ENCODE data around the gene OPTN.
"Not testable (repeated sequence)": the region's sequence is repeated elsewhere in the genome, so short reads cannot be mapped to it uniquely, and the experiment has no call there.

Gene OPTN

GRCh38 chr10:13099666-13100348 lies at the start of gene OPTN:
Gene OPTN (plus strand): TSS chr10:13100163. CDS start chr10:13109123, 8,960 bp downstream.
- DNase-seq = peak; percentile 81

DNA sequence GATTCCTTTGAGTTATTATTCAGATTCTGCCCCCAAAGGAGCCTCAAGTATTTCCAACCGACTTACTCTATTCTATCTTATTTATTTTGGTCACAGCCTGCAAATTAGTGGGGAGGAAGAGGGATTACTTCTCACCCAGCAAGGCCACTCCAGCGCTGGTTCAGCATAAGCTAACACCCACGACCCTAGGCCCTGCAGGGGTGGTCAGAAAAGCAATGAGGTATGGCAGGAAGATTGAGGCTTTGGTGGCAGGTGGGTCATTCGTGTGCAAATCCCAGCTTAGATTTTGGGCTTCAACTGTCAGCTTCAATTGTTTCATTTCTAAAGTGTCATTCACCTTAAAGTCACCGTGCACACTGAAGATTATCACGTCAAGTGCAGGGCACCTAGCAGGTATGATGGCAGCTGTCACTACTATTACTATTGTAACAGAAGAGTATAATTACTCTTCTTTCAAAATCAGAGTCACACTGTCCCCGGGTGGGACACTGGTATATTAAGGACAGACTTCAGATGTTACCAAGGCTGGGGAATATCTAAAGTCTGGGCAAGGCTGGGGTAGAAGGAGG lies 48.8 kb upstream of the OPTN start:
- no peak for DNase-seq

DNA sequence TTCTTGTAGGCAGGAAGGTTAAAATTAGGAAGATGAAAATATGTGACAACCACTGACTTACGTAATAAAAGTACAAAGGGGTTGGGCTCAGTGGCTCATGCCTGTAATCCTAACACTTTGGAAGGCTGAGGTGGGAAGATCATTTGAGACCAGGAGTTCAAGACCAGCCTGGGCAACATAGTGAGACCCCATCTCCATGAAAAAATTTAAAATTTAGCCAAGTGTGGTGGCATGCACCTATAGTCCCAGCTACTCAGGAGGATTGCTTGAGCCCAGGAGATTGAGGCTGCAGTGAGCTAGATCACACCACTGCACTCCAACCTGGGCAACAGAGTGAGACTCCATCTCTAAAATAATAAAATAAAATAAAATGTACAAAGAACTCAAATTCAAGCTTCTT lies 46.8 kb upstream of the OPTN start:
- not testable (repeated sequence) for DNase-seq

- no peak for DNase-seq
Observed at GRCh38 chr10:13053794-13054462, 46.0 kb upstream of the OPTN start.

DNA sequence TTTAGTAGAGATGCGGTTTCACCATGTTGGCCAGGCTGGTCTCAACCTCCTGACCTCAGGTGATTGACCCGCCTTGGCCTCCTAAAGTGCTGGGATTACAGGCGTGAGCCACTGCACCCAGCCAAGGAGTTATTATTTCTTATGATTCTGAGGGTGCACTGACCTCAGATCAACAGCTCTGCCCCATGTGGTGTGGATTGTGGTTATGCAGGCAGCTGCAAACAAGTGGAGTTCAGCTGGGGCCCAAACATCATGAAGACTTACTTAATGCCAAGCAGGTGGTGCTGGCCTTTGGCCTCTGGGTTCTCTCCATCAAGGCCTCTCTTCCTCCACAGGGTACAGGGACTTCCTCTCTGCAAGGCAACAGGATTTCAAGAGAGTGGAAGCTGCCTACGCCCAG lies 45.1 kb upstream of the OPTN start:
- DNase-seq = no peak

- DNase-seq = no peak
Observed at GRCh38 chr10:13056456-13057077, 43.4 kb upstream of the OPTN start.

GRCh38 chr10:13062803-13063202 lies 37.2 kb upstream of the OPTN start:
- no peak for DNase-seq

DNA sequence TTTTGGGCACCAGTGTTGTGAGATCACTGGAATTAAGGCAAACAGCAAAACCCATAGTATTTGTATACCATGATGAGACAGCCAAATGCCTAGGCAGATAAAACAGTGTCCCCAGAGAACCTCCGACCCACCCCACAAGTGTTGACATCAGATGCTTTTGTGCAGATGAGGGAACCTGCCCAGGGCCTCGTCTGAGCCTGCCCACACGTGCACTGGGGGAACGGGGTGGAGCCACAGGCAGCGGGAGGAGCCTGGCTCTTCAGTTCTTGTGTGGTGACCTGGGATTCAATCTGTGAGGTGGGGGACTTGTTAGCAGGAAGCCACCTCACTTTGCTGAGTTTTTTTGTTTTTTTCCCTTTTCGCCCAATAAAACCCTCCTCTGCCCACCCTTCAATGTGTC lies 33.4 kb upstream of the OPTN start:
- no peak for DNase-seq

DNA sequence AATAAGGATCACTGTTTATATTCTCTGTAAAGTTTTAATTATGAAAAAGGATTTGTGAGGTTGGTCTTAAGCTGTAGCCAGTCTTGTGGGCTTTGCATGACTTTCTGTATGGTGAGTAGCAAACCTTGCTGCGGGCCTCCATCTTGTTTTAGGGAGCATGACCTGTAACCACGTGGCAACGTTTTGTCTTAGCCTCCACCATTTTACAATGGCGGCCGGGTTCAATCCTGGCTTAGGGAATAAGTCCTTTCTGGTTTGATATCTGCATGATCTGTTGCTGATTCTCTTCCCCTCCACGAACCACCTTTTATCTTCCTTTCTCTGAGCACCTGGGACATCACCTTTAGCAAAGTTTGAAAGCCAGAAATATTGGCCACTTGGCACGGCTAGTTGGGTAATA lies 32.5 kb upstream of the OPTN start:
- no peak for DNase-seq

DNA sequence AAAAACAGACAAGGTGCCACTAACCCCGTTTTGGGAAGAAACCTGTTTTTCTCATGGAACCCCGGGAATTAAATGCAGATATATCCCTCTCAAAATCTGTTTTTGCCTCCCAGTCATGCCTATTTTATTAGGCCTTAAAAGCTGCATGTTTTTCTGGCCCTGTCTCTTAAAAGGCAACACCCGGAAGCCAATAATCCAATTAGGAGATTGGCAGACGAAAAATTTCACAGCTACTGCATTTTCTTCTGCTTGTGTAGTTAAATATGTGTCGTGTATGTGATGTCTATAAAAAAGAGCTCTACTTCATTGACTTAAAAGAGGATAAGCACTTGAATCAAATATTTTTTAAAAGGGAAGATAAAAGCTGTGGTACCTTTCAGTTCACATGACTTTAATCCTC lies 31.9 kb upstream of the OPTN start:
- no peak for DNase-seq

DNA sequence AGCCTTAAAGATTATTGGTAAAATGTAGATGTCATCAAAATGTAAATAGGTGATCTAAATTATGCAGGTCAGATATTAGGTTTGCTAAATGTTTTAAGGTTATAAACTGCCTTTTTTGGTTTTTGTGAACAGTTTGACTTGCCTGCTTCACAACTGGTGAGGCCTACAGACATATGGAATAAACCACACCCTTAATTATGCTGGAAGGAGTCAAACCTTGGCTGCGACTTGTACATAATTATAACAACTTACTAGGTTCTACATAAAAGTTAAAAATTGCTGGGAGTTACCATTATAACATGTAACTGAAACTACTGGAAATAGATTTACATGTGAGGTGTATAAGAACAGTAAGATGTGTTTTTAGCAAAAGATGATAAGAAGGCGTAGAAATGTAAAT lies 31.5 kb upstream of the OPTN start:
- no peak for DNase-seq

- DNase-seq = no peak
Observed at GRCh38 chr10:13072339-13072738, 27.6 kb upstream of the OPTN start.

DNA sequence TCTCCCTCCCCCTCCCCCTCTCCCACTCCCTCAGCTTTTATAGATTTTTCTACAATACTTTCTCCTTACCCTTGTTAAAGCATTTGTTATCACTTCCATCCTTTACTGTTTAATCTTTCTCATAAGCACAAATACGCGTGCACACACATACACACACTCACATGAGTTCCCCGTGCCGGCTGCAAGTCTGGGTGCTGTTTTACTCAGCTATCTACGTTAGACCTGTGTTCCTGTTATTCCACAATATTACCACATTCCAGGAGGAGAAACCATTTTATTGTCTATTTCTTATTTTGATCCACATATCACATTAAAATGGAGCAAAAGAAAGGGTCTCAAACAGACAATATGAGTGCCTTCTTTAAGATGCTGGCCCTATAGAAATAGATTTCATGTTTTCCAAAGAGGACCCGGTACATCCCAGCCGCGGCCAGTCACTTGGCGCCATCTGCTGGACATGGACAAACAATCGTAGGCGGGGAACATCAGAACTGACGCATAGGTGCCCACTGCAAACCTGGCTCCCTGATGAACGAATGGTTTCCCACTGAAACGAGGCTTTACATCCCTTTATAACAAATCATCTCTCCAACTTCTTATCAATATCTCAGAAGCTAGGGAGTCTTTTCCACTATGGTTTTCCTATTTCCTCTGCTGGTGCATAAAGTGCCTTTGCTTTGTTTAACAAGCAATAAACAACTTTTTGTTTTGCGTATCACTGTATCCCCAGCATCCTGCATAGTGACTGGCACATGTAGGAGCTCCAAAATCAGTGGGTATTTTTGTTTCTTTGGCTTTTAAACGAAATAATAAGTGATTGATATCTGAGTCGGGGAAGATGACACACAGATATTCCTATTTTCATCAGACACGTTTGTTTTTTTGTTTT lies 25.2 kb upstream of the OPTN start:
- DNase-seq = peak; percentile 33

DNA sequence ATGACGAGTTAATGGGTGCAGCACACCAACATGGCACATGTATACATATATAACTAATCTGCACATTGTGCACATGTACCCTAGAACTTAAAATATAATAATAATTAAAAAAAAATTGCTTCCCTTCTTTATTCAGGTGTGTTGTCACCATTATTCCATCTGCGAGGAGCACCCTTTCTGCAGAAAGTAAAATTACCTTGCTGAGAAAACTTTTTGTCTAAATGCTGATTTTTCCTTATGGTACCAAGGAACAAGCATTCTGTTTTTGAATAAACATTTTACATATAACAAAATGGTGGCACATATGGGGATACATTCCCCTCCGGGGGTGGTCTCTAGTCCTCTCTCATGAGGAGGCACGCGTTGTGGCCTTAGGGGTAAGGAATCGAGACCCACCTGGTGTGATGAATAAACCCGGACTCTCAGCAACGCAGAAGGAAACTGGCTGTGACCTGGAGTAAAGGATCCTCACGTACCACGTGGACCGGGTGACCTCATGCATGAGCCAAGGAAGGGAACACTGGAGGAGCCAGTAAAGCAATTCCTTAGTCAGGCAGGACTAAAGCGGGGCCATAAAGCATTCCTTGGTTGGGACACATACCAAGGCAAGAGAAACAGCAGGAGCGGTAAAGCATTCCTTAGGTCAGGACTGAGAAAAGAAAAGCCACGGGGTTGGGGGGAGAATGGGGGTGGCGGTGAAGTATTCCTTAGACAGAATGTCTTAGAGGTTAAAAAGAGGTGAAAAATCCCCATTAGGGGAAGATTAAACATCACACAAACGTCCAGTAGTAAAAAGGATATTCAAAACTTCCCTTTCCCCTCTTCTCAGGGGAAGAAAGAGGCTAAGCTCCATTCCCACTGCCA lies 20.8 kb upstream of the OPTN start:
- no peak for DNase-seq

GRCh38 chr10:13079776-13080050 lies 20.2 kb upstream of the OPTN start:
- DNase-seq = no peak

DNA sequence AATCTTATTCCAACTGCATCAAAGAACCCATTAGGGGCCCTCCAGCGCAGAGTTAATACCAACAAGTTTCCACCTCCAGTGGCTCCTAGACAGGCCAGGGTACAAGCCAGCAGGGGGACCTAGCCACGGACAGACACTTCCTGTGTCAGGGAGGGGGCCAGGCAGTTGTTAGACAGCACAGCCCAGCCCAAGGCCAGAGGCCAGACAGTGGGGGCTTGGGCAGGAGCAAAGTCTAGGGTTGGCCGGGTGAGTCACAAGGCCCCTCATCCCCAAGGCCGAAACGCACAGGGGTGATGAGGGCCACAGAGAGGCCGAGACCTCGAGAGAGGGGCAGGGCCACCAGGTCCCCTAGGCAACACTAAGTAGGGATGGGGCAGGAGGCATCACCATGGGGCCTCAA lies 19.3 kb upstream of the OPTN start:
- no peak for DNase-seq

DNA sequence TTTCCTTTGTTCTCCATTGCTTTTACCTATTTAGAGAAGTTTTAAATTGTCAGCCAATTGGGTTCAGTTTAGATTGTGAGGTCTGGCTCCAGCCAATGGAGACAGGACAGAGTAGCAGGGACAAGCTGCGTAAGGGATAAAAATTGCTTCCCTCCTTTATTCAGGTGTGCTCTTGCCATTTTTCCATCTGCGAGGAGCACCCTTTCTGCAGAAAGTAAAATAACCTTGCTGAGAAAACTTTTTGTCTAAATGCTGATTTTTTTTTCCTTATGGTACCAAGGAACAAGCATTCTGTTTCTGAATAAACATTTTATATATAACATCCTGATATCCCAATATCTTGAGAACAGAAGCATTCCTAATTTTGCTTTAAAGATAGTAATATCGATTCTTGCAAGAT lies 16.3 kb upstream of the OPTN start:
- not testable (repeated sequence) for DNase-seq

GRCh38 chr10:13086056-13086455 lies 13.9 kb upstream of the OPTN start:
- no peak for DNase-seq

DNA sequence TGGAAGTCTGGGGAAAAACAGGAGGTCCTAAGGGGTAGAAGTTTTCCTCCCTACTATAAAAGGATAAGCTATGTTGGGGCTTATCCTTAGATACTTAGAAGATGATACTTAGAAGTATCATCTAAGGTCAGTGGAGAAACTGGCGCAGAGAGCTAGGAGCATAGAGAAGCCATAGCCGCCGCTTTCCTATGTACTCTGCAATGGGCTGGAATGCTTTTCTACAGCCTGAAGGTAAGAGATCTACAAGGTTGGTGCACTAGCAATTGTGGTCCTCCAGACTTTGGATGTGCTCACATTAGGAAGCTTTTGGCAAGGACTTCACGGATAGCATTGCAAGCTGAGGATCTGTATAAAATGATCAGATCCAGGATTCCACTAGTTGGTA lies 12.4 kb upstream of the OPTN start:
- no peak for DNase-seq

GRCh38 chr10:13087986-13088618 lies 11.9 kb upstream of the OPTN start:
- DNase-seq = no peak

GRCh38 chr10:13089345-13089744 lies 10.6 kb upstream of the OPTN start:
- DNase-seq = no peak

DNA sequence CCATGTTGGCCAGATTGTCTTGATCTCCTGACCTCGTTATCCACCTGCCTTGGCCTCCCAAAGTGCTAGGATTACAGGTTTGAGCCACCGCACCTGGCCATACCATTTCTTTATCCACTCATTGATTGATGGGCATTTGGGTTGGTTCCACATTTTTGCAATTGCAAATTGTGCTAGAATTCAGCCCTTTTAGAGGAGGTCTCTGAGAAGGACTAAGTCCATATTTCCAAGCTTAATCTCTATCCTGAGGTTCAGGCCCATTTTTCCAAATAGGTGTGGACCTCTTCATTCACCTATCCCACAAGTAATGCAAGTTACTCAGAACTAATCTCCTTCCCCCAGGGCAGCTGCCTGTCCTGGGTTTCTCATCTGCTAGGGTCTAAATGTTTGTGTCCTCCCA lies 9.7 kb upstream of the OPTN start:
- DNase-seq = no peak
